ENCODE results near the gene MARCHF9. TPM values are rescaled to one million over a fixed set of nuclear protein-coding genes. Genes with fewer than 3 reads are reported as not detected.

Gene MARCHF9
- total RNA-seq, 1 experiment from 2014 or later, result 42.4 TPM

DNA sequence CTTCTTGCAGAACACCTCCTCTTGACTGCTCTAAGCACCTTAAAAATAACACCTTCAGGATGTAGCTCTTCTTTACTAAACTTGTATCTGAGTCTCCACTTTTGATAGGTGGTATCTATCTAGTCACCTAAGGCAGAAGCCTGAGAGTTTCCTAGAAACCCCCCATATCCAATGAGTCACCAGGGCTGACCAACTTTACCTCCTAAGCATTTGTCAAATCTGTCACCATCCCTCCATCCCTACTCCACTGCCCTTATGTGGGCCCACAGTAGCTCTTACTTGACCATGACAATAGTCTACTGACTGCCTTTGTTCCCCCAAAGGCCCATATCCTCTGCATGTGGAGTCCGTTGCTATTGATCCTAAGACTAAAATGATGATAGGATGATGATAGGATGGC, 47.7 kb downstream of the MARCHF9 start:
- CTCF ChIA-PET, result interaction anchor here (0.5 to 0.8 kb wide), 4 partner anchors 15 to 213 kb away, joined by 3 to 6 read pairs (median 4); no protein-coding TSS in a partner anchor
- Mint-ChIP-seq H3K4me3 (ENCODE audit: low read depth, unreplicated experiment) (no peak overlapping the region), H3K36me3 (ENCODE audit: insufficient read depth, unreplicated experiment) (peaks cover 10% of the 10 kb centered on the region), H3K27me3 (ENCODE audit: unreplicated experiment) (no peaks in the 10 kb centered on the region), H3K9me3 (ENCODE audit: low read depth, unreplicated experiment) (no peaks in the 10 kb centered on the region), H3K4me1 (ENCODE audit: low read depth, unreplicated experiment) (no peaks in the 10 kb centered on the region), H3K27ac (ENCODE audit: unreplicated experiment) (no peak overlapping the region)
- no peak for DNase-seq
- TF ChIP-seq, protein P1, sequence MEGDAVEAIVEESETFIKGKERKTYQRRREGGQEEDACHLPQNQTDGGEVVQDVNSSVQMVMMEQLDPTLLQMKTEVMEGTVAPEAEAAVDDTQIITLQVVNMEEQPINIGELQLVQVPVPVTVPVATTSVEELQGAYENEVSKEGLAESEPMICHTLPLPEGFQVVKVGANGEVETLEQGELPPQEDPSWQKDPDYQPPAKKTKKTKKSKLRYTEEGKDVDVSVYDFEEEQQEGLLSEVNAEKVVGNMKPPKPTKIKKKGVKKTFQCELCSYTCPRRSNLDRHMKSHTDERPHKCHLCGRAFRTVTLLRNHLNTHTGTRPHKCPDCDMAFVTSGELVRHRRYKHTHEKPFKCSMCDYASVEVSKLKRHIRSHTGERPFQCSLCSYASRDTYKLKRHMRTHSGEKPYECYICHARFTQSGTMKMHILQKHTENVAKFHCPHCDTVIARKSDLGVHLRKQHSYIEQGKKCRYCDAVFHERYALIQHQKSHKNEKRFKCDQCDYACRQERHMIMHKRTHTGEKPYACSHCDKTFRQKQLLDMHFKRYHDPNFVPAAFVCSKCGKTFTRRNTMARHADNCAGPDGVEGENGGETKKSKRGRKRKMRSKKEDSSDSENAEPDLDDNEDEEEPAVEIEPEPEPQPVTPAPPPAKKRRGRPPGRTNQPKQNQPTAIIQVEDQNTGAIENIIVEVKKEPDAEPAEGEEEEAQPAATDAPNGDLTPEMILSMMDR (IDR thresholded peaks at IDR 0.05; ENCODE audit: unreplicated experiment), result no peak
- no TSS peak for BruUV-seq (replicated peaks)
- intact Hi-C loops (cut with micrococcal nuclease; ENCODE audit: unreplicated experiment), result loop anchor here (1.0 kb wide), 1 partner anchor 103 kb away; no protein-coding TSS in a partner anchor

DNA sequence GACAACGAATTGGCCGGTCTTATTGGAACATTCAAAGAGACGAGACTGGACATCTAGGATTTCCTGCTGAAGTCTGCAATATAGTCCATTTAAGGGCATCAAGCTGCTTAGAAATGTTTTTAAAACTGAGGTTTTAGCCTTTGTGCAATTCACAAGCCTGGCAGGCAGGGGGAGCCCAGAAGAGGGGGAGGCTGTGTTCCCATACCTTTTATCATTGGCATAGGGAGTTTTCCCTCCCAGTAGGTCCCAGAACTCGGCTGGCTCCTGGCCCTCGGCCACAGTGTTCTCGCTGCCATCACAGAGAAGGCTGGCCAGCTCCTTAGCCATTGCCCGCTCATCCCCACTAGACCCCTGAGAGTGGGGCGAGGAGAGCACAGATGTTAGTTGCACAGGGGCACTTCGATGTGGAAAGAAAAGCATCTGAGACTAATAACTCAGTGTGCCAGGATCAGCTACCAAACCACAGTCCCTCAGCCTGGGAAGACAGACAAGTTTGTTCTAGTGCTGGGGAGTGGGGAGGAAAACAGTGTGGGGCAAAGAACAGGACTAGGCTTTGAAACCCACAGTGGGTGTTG, 48.5 kb downstream of the MARCHF9 start:
- no TSS peak for BruUV-seq (replicated peaks)
- Mint-ChIP-seq H3K36me3 (ENCODE audit: insufficient read depth, unreplicated experiment) (peaks cover 5% of the 10 kb centered on the region), H3K27me3 (ENCODE audit: unreplicated experiment) (no peaks in the 10 kb centered on the region), H3K4me3 (ENCODE audit: low read depth, unreplicated experiment) (no peak overlapping the region), H3K9me3 (ENCODE audit: low read depth, unreplicated experiment) (no peaks in the 10 kb centered on the region), H3K27ac (ENCODE audit: unreplicated experiment) (no peak overlapping the region), H3K4me1 (ENCODE audit: low read depth, unreplicated experiment) (no peaks in the 10 kb centered on the region)
- DNase-seq, result peak; percentile 60
- intact Hi-C loops (cut with micrococcal nuclease; ENCODE audit: unreplicated experiment), result loop anchor here (1.0 kb wide), 1 partner anchor 102 kb away; no protein-coding TSS in a partner anchor
- TF ChIP-seq, protein P1 (IDR thresholded peaks at IDR 0.05; ENCODE audit: unreplicated experiment), result peak; percentile 84
- CTCF ChIA-PET, result interaction anchor here (0.6 to 0.8 kb wide), 3 partner anchors 12 to 101 kb away, joined by 3 to 4 read pairs (median 4); no protein-coding TSS in a partner anchor

DNA sequence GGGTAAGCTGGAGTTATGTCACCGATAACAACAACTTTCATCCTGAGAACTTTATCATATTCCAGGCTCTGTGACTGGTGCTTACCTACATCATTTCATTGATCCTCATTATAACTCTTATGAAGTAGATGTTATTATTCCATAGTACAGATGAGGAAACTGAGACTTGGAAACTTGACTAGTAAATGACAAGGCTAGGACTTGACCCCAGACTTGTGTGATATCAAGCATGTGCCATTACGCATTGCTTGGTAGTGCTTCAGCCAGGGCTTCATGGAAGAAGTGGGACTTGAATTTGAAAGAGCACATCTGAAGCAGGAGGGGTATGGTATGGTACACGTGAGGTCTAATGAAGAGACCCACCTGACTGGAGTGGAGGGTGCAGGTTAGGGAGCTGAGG, 51.8 kb downstream of the MARCHF9 start:
- intact Hi-C loops (cut with micrococcal nuclease; ENCODE audit: unreplicated experiment), result no loop called here
- Mint-ChIP-seq H3K27me3 (ENCODE audit: unreplicated experiment) (no peaks in the 10 kb centered on the region), H3K27ac (ENCODE audit: unreplicated experiment) (no peak overlapping the region), H3K4me3 (ENCODE audit: low read depth, unreplicated experiment) (no peak overlapping the region), H3K4me1 (ENCODE audit: low read depth, unreplicated experiment) (peaks cover 9% of the 10 kb centered on the region), H3K36me3 (ENCODE audit: insufficient read depth, unreplicated experiment) (peaks cover 10% of the 10 kb centered on the region), H3K9me3 (ENCODE audit: low read depth, unreplicated experiment) (no peaks in the 10 kb centered on the region)
- BruUV-seq (replicated peaks), result no TSS peak
- CTCF ChIA-PET, result no interaction called here
- TF ChIP-seq, protein P1 (IDR thresholded peaks at IDR 0.05; ENCODE audit: unreplicated experiment), result no peak
- no peak for DNase-seq

DNA sequence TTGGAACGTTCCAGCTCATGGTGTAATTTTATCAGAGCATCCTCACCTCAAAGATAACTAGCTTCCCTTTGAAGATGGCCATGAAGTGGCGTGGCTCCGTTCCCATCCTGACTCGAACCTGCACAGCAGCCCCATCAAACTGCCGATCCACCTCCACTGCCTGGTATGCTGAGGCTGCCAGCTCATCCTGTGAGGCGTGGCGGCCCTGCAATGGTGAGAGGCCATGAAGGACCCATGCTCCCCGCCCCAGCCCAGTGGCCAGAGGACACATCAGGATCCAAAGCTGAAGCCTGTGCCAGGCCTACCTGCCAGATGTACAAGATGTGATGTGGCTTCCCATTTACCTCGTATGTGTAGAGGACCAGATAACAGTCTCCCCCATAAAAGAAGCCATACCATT, 52.4 kb downstream of the MARCHF9 start:
- no peak for DNase-seq
- no peaks in the 10 kb centered on the region for H3K9me3 Mint-ChIP-seq (ENCODE audit: low read depth, unreplicated experiment)
- TF ChIP-seq, protein P1 (IDR thresholded peaks at IDR 0.05; ENCODE audit: unreplicated experiment), result no peak
- H3K36me3 Mint-ChIP-seq (ENCODE audit: insufficient read depth, unreplicated experiment), result peaks cover 10% of the 10 kb centered on the region
- no peak overlapping the region for H3K27ac Mint-ChIP-seq (ENCODE audit: unreplicated experiment)
- no peak overlapping the region for H3K4me3 Mint-ChIP-seq (ENCODE audit: low read depth, unreplicated experiment)
- intact Hi-C loops (cut with micrococcal nuclease; ENCODE audit: unreplicated experiment), result no loop called here
- no TSS peak for BruUV-seq (replicated peaks)
- no peaks in the 10 kb centered on the region for H3K27me3 Mint-ChIP-seq (ENCODE audit: unreplicated experiment)
- H3K4me1 Mint-ChIP-seq (ENCODE audit: low read depth, unreplicated experiment), result peaks cover 9% of the 10 kb centered on the region
- CTCF ChIA-PET, result no interaction called here

Measured in Calu3 (cell line).